HS-5 (cell line): ENCODE results near the gene ZBTB14.

Experiments
- DNase-seq: peaks from one replicate; pipeline ENCODE4 v3.0.0-alpha.2; 2012; ENCODE audit warnings: low read depth

The ZBTB14 gene

DNA sequence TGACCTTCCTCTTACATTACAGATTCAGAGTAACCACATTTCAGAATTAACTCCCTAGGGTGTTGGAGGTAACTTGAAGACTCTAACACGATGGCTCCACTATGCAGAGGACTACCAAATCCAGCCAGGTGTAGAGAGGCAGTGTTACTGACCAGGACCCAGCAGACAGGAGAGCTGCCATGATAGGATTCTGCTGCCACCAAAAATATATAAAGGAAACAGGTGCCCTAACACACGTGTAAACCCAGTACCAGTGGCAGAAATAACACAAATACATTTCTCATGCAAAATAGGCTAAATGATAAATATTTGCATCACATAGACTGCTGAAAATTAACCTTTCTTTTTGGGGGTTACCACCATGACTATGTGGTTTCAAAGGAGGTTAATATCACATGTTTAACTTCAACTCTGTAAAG lies 7.0 kb downstream of the ZBTB14 start:
- DNase-seq, result no peak

DNA sequence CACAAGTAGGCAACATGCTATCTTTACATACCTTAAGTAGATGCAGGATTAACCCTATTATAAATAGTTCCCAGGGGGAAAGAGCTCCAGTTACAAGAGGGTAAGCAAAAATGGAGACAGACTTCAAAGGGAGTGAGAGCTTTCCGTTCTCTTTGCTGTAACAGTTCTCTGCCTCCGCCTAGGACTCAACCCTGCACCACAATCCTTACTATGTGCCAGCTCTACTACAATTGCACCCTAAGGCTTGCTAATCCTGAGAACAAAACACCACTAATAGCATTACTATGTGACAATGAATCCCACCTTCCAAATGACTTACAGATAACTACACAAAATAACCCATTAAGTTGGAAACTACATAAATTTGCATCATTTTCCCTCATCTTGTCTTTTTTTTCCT lies 7.7 kb downstream of the ZBTB14 start:
- DNase-seq, result no peak

GRCh38 chr18:5286525-5286924 lies 9.0 kb downstream of the ZBTB14 start:
- no peak for DNase-seq

DNA sequence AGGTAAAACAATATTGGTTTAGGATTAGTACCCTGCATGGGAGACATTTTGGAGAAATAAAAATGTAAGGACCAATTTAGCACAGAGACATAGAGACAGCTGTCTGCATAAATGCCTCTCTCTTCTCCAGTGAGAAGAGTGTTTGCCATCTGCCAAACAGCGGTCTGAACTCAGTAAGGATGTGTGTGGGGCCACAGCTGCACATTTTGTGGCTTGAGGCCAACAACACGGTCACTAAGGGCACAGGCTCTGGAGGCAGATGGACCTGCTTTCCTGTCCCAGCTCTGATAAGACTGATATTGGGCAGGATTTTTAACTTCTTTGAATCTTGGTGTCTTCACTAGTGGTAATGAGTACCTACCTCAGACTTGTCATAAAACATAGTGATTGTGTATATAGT lies 10.2 kb downstream of the ZBTB14 start:
- no peak for DNase-seq

GRCh38 chr18:5284808-5285207 lies 10.7 kb downstream of the ZBTB14 start:
- no peak for DNase-seq

DNA sequence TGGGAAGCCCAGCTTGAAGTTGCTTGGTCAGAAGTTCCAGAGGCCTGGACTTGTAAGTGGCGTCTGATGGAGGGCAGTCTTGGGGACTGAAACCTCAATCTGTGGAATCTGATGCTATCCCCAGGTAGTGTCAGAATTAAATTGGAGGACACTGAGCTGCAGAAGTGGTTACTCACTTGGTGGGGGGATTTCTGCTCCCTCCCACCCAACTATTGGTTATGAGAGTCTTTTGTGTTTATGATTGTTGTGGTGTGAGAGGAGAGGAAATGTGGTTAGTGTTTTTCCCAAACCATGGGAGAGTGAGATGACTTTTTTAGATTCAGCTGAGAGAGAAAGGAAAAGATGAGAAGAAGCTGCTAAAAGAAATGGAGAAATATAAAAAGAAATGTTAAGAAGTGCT lies 12.8 kb downstream of the ZBTB14 start:
- no peak for DNase-seq

GRCh38 chr18:5276947-5277346 lies 18.6 kb downstream of the ZBTB14 start:
- no peak for DNase-seq

GRCh38 chr18:5275872-5276271 lies 19.7 kb downstream of the ZBTB14 start:
- DNase-seq, result no peak

GRCh38 chr18:5268874-5269273 lies 26.7 kb downstream of the ZBTB14 start:
- DNase-seq, result no peak

GRCh38 chr18:5266721-5267120 lies 28.8 kb downstream of the ZBTB14 start:
- no peak for DNase-seq

- no peak for DNase-seq
These were observed 41.6 kb downstream of the ZBTB14 start for GRCh38 chr18:5253910-5254309.

GRCh38 chr18:5251117-5251516 lies 44.4 kb downstream of the ZBTB14 start:
- no peak for DNase-seq

- DNase-seq, result no peak
These were observed 44.9 kb downstream of the ZBTB14 start for GRCh38 chr18:5250603-5251002.

DNA sequence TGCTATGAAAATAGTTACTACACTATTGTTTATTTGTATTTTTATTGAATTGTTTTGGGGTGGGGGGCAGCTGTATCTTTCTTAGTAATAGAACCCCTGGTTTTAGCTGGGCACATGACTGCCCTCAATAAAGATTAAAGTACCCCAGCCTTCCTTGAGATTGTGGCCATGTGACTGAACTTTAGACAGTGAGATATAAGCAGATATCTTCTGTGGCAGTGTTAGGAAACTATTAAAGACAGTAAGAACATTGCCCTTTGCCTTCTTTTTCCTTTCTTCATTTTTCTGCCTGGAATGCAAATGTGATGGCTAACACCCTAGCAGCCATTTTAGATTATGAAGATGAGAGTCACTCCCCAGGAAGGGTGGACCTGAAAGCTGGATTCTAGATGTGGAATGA lies 50.6 kb downstream of the ZBTB14 start:
- DNase-seq, result no peak

- no peak for DNase-seq
These were observed 56.1 kb downstream of the ZBTB14 start for GRCh38 chr18:5239447-5239846.
